Mucosa of stomach (tissue), 1 donor: ENCODE data around the gene INPP1.

ENCODE experiments used
- H3K27me3 ChIP-seq: one replicate; pipeline ENCODE4 v1.7.0; 2013; ENCODE audit warnings: mild to moderate bottlenecking, low read length; ENCODE audit not compliant: control insufficient read depth, insufficient read depth
- H3K36me3 ChIP-seq: one replicate; pipeline ENCODE4 v1.7.0; 2013; ENCODE audit warnings: low read length; ENCODE audit not compliant: control insufficient read depth, insufficient read depth
- H3K4me1 ChIP-seq: one replicate; pipeline ENCODE4 v1.7.0; 2013; ENCODE audit warnings: mild to moderate bottlenecking, low read length; ENCODE audit not compliant: control insufficient read depth, insufficient read depth
- H3K4me3 ChIP-seq: one replicate; pipeline ENCODE4 v1.7.0; 2013; ENCODE audit warnings: low read length
- H3K9ac ChIP-seq: one replicate; pipeline ENCODE4 v1.7.0; 2013; ENCODE audit warnings: mild to moderate bottlenecking, low read length, moderate library complexity
- H3K9me3 ChIP-seq: one replicate; pipeline ENCODE4 v1.7.0; 2013; ENCODE audit warnings: mild to moderate bottlenecking, low read length, moderate library complexity; ENCODE audit not compliant: control insufficient read depth
- donor health status: Pancreatic carcinoma.

Gene INPP1

DNA sequence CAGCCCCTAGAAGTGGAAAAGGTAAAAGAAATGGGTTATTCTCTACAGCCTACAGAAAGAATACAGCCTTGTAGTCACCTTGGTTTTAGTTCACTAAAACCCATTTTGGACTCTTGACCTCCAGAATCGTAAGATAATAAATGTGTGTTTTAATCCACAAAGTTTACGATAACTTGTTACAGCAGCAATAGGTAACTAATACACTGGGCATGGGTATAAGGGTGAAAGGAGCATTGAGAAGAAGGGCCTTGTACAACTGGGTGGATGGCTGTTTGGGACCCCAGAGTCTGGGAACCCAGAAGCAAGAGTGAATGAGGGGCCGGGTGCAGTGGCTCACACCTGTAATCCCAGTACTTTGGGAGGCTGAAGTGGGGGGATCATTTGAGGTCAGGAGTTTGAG is 62.6 kb downstream of the INPP1 start:
- Histone ChIP-seq H3K36me3 (no peaks in the 10 kb centered on the region), H3K4me1 (peaks cover 28% of the 10 kb centered on the region), H3K4me3 (no peak overlapping the region), H3K9me3 (no peaks in the 10 kb centered on the region), H3K27me3 (no peaks in the 10 kb centered on the region), H3K9ac (no peak overlapping the region)

DNA sequence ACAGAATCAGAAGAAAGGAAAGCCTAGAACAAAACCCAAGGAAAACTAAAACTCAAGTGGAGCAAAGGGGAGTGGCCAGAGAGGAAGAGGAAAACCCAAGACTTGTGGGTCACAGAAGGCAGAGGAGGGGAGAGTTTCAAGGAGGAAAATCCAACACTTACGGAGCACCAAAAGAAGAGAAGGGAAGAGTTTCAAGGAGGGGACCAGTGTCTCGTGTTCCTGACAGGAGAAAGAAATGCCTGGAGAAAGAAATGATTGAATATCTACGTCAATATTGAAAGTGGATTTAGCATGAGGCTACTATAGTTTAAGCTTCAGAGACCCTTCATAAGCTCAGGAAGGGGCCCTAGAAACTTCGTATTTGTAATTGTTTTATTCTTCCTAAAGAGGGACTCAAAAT is 63.4 kb downstream of the INPP1 start:
- Histone ChIP-seq H3K9ac (no peak overlapping the region), H3K9me3 (no peaks in the 10 kb centered on the region), H3K27me3 (no peaks in the 10 kb centered on the region), H3K4me3 (no peak overlapping the region), H3K36me3 (no peaks in the 10 kb centered on the region), H3K4me1 (peaks cover 34% of the 10 kb centered on the region)

DNA sequence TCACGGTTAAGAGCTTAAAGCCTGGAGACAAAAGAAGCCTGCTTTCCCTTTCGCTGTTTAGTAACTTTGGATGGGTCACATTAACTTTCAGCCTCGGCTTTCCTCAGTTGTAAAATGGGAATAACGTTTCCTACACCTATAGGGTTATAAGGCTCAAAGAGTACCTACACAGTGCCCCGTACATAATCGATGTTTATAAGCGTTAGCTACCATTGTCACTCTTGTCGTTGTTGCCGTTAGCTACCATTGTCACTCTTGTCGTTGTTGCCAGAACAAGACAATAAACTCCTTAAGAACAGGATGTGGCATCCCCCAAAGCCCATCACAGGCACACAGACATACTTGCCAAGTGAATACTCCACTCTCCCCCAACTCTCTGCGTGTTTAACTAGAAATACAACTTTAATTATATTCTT is 63.9 kb downstream of the INPP1 start:
- H3K4me3 ChIP-seq: no peak overlapping the region
- H3K27me3 ChIP-seq: no peaks in the 10 kb centered on the region
- H3K9me3 ChIP-seq: no peaks in the 10 kb centered on the region
- H3K36me3 ChIP-seq: no peaks in the 10 kb centered on the region
- H3K9ac ChIP-seq: peak overlapping the region; percentile 63
- H3K4me1 ChIP-seq: peaks cover 38% of the 10 kb centered on the region

DNA sequence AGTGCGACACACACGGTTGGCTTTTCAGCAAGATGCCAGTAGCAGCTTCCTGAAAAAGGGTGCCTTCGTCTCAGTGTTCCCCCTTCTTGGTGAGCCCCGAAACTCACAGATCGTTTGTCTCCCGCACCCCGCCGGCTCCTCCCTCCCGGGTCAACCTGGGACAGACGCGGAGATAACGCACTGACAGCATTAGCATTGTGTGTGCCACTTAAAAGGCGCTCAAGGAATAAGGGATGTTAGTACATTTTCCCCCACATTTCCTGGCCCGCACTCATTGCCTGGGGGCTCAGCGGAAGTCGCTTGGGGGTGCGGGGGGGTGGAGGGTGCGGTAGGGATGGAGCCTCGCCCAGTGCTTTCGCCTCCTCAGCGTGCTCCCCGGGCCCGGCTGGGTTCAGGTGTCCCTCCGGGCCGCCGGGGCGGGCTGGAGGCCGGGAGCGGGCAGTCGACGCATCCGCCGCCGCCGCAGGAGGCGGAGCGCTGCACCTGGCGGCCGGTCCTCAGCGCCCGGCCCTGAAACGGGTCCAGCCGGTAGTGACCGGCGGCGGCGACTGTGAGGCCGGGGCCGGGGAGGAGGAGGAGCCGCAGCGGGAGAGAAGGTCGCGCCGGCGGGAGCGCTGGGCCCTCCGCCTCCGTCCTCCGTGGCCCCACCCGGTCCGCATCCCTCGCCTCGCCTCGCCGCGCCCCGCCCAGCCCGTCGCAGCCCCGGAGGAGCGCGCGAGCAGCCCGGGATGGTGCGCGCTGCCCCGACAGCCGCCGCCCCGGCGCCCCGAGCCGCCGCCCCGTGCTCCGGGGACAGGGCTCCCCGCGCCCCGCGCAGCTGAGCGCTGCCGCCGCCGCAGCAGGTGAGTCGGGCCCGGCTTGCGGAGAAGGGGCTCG is 64.5 kb downstream of the INPP1 start, which contains the start of gene MFSD6:
Gene MFSD6 (plus strand): TSS at position 694 of the 876 bp plus-strand sequence. CDS start 27,675 bp downstream, outside the sequence.
- no peaks in the 10 kb centered on the region for H3K9me3 ChIP-seq
- H3K4me3 ChIP-seq: peak within 1 kb of the TSS; percentile 68
- no peaks in the 10 kb centered on the region for H3K36me3 ChIP-seq
- H3K27me3 ChIP-seq: no peaks in the 10 kb centered on the region
- peak within 1 kb of the TSS; percentile 90 for H3K9ac ChIP-seq
- H3K4me1 ChIP-seq: peaks cover 39% of the 10 kb centered on the region

DNA sequence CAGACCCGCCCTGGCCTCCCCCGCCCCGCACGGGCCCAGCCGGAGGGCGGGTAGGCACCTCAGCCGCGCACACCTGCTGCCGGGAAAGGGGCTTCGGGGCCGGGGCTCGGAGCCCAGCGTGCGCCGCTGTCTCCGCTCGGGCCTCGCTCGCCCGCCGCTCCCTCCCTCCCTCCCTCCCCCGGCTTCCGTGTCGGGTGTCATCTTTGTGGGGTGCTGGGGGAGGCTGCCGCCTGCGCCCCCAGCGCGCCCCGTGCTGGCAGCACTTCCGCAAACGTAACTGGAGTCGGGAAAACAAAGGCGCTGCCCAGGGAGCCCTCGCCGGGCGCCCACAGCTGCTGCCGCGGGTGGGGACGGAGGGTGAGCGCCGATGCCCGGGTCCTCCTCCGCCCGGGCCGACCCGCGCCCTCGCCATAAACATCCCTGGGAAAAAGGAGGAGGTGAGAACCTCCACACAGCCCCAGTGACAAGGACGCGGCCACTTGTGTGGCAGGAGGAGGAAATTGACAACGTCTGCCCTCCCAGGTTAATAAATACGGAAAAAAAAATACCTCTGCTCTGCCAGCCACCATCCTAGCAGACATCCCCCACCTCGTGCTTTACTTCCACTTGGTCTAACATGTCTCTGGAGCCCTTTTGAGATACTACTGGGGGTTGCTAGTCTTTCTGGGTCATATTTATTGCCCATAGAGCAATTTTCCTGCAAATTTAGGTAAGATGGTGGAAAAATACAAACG is 65.3 kb downstream of the INPP1 start:
- Histone ChIP-seq H3K27me3 (no peaks in the 10 kb centered on the region), H3K9ac (peak overlapping the region; percentile 90), H3K36me3 (no peaks in the 10 kb centered on the region), H3K4me3 (peak overlapping the region; percentile 68), H3K4me1 (peaks cover 39% of the 10 kb centered on the region), H3K9me3 (no peaks in the 10 kb centered on the region)

DNA sequence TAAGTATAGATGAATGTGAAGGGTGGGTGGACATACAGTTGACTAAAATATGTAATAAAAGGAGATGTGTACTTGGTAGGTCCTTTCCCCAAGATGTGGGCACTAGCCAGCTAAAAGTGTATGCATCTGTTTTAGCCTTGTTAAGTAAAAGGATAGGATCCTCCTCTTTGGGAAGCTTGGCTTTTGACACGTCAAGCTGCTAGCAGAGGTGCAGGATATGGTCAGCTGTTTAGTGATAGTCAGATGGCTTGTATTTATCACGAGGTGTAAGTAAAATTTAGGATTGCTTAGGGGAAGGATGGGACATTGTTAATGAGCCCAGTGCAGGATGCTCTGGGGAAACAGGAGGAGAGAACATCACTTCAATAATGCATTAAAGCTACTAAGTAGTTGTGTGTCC is 66.2 kb downstream of the INPP1 start:
- H3K27me3 ChIP-seq: no peaks in the 10 kb centered on the region
- peak overlapping the region; percentile 90 for H3K9ac ChIP-seq
- no peaks in the 10 kb centered on the region for H3K36me3 ChIP-seq
- H3K9me3 ChIP-seq: no peaks in the 10 kb centered on the region
- peak overlapping the region; percentile 68 for H3K4me3 ChIP-seq
- H3K4me1 ChIP-seq: peaks cover 30% of the 10 kb centered on the region

DNA sequence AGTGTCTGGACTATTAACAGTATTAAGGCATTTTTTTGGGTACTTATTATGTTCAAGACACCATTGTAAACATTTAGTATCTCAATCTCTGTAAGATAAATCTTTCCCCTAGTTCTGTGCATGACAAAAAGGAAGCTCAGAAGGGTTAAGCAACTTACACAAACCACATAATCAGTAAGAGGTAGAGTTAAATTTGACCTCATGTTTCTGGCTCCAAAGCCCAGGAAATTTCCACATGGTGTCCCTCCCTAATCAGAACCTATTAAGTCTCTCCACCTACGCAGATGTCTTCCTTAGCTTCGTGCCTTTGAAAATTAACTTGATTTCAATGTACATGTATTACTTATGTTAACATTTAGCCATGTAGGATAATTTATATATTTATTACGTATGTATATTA is 66.8 kb downstream of the INPP1 start:
- Histone ChIP-seq H3K4me3 (no peak overlapping the region), H3K9ac (no peak overlapping the region)

DNA sequence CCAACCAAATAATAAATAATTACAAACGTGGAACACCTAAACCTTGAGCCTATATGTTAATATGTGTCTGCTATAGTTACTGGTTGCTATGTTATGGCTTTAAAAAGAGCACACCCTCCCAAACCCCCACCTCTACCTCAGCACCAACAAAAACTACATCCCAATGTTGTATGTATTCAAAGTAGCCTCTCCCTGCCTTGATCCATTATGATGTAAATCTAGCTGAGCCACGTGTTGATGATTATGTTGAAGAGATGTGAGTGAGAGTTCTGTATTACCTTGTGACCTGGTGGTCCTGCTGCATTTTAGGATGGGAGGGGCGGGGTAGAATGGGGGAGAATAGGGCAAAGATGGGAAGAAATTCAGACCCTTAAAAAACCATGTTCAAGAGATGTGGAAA is 69.6 kb downstream of the INPP1 start:
- Histone ChIP-seq H3K27me3 (no peaks in the 10 kb centered on the region), H3K9ac (no peak overlapping the region), H3K36me3 (no peaks in the 10 kb centered on the region), H3K9me3 (no peaks in the 10 kb centered on the region), H3K4me1 (peaks cover 18% of the 10 kb centered on the region), H3K4me3 (no peak overlapping the region)

More for the DNA sequence above, 66.8 kb downstream of the INPP1 start:
- Histone ChIP-seq H3K4me1 (peaks cover 26% of the 10 kb centered on the region), H3K9me3 (no peaks in the 10 kb centered on the region), H3K36me3 (no peaks in the 10 kb centered on the region), H3K27me3 (no peaks in the 10 kb centered on the region)

DNA sequence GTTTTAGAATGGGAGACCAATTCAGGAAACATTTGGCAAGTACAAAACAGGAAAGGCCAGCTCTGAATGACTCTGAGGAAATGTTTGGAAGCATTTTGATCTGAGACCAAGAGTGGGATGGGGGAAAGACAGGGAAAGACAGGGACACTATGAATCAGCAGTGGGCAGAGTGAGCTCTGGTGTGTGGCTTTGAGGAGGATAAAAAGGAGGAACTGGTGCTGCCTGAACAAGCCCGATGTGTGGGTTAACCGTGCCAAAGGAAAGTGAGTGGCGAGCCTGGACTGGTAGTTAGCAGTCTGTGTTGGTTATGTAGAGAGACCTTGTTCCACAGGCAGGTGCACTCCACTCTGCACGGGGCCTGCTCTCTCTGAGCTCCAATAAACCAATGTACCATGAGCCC is 70.0 kb downstream of the INPP1 start:
- H3K9ac ChIP-seq: no peak overlapping the region
- no peaks in the 10 kb centered on the region for H3K9me3 ChIP-seq
- no peaks in the 10 kb centered on the region for H3K36me3 ChIP-seq
- H3K4me3 ChIP-seq: no peak overlapping the region
- H3K27me3 ChIP-seq: no peaks in the 10 kb centered on the region
- H3K4me1 ChIP-seq: peaks cover 18% of the 10 kb centered on the region

DNA sequence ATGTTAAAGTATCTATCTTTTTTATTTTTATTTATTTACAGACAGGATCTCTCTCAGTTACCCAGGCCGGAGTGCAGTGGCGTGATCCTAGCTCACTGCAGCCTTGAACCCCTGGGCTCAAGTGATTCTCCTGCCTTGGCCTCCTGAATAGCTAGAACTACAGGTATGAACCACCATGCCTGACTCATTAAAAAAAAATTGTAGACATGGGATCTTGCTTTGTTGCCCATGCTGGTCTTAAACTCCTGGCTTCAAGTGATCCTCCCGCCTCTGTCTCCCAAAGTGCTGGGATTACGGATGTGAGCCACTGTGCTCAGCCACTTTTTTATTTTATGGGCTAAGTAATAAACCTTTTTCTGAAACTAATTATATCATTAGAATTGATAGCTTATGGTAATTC is 71.9 kb downstream of the INPP1 start:
- H3K36me3 ChIP-seq: no peaks in the 10 kb centered on the region
- H3K9ac ChIP-seq: no peak overlapping the region
- no peak overlapping the region for H3K4me3 ChIP-seq
- no peaks in the 10 kb centered on the region for H3K9me3 ChIP-seq
- H3K4me1 ChIP-seq: peaks cover 10% of the 10 kb centered on the region
- H3K27me3 ChIP-seq: no peaks in the 10 kb centered on the region

DNA sequence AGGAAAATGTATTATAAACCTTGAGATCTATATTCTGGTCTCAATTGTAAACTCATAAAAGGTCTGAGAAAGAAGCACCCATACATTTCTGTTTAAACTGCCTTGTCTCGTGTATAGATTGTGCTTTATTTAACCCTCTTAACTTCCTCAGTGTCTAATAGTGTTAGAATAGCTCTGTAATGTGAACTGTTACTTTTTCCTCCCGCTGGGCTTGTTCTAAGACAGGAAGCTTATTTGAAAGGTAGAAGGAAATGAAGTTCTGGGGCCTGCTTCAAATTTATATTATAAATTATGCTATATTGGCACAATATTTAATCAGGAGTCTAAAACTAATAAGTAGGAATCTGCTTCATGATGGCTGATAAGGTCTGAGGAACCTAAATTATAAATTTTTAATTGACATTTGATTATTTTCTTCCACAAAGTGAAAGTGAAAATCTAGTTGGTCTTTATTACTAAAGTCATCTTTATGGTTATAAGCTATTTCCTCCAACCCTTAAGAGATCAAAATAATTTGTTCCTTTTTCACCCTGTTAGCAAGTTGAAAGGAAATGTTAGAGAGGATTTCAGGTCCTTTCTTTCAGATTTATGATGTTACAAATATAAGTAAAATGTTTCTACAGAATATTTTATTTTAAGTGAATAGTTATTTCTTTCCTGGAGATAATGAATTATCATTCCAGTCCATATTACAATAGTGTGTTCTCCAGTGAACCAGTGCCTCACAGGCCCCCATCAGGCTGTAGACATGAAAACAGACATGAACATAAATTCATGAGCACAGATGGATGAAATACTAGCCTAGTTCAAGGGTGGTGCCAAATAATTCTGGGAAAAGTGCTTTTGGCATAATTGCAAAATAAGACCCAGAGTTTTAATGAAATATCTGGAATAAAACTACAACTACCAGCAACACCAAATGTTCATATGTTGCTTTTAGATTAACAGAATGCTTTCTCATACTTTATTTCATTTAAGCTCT is 72.7 kb downstream of the INPP1 start:
- H3K36me3 ChIP-seq: no peaks in the 10 kb centered on the region
- H3K9ac ChIP-seq: no peak overlapping the region
- no peaks in the 10 kb centered on the region for H3K27me3 ChIP-seq
- H3K9me3 ChIP-seq: no peaks in the 10 kb centered on the region
- peaks cover 10% of the 10 kb centered on the region for H3K4me1 ChIP-seq
- no peak overlapping the region for H3K4me3 ChIP-seq
